SK-N-MC (cell line): ENCODE data around the gene PARD3B.

Source experiments
- EZH2 ChIP-seq: fragments of 200-600 bp; sonication (generic); IDR thresholded peaks from one replicate; pipeline ENCODE4 v1.6.1; 2017; ENCODE audit warnings: antibody characterized with exemption
- POLR2AphosphoS5 ChIP-seq: IDR thresholded peaks from 2 replicates; pipeline ENCODE4 v1.6.1; 2012; ENCODE audit warnings: mild to moderate bottlenecking, low read depth, low read length, borderline replicate concordance

DNA sequence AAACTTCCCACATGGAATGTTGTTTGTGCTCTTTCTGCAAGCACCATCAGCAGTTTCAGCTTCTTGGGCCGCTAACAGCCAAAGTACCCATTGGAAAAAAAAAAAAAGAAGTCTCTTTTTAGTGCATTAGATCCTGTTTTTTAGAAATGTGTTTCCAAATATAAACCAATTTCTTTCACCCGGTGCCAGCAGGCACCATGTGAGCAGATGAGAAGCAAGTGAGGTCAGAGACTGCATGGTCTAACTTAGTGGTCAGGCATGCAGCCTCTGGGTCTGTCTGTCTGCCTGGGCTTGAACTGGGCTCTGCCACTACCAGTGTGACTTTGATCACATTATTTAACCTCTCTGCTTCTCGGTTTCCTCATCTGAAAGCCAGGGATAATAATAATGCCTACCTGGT lies 1061.9 kb downstream of the PARD3B start:
- TF ChIP-seq EZH2: no peak
- TF ChIP-seq POLR2AphosphoS5: no peak
